Mesenchymal stem cell (in vitro differentiated cells and primary cell): Measurements from ENCODE around the gene ACYP2.
"Not testable (repeated sequence)": the region's sequence is repeated elsewhere in the genome, so short reads cannot be mapped to it uniquely, and the experiment has no call there.

Experiments
- DNase-seq: peaks from one replicate; pipeline ENCODE4 v3.0.0-alpha.2; 2013
- H2AFZ ChIP-seq: one replicate; pipeline ENCODE4 v1.6.1; 2013; ENCODE audit warnings: low read depth, mild to moderate bottlenecking, control low read depth, inconsistent platforms, low read length, moderate library complexity
- H2AK5ac ChIP-seq: 2 replicates; pipeline ENCODE4 v1.6.1; 2013; ENCODE audit warnings: low read length, moderate library complexity, mild to moderate bottlenecking, inconsistent platforms; ENCODE audit not compliant: severe bottlenecking
- H2BK120ac ChIP-seq: one replicate; pipeline ENCODE4 v1.6.1; 2013; ENCODE audit warnings: low read depth, mild to moderate bottlenecking, inconsistent platforms, low read length, moderate library complexity
- H2BK12ac ChIP-seq, 2 experiments: one replicate each; pipeline ENCODE4 v1.6.1; 2013; ENCODE audit warnings: inconsistent platforms in 2 of 2, low read length in 2 of 2, mild to moderate bottlenecking in 2 of 2, moderate library complexity in 2 of 2, control low read depth in 1 of 2
- H2BK15ac ChIP-seq: one replicate; pipeline ENCODE4 v1.6.1; 2013; ENCODE audit warnings: mild to moderate bottlenecking, low read depth, inconsistent platforms; ENCODE audit not compliant: poor library complexity, severe bottlenecking
- H2BK5ac ChIP-seq: 2 replicates; pipeline ENCODE4 v1.6.1; 2013; ENCODE audit warnings: low read depth, mild to moderate bottlenecking, low read length, control low read depth, inconsistent platforms; ENCODE audit not compliant: poor library complexity, severe bottlenecking
- H3K14ac ChIP-seq, 2 experiments: one replicate each; pipeline ENCODE4 v1.6.1; 2013; ENCODE audit warnings: inconsistent platforms in 2 of 2, low read length in 2 of 2, control low read depth in 1 of 2, mild to moderate bottlenecking in 1 of 2, moderate library complexity in 1 of 2
- H3K18ac ChIP-seq, 2 experiments: one replicate each; pipeline ENCODE4 v1.6.1; 2013; ENCODE audit warnings: inconsistent platforms in 2 of 2, low read length in 2 of 2, control low read depth in 1 of 2, low read depth in 1 of 2, mild to moderate bottlenecking in 1 of 2
- H3K23ac ChIP-seq, 2 experiments: one replicate each; pipeline ENCODE4 v1.6.1; 2013; ENCODE audit warnings: inconsistent platforms in 2 of 2, low read length in 2 of 2, mild to moderate bottlenecking in 2 of 2, moderate library complexity in 2 of 2, control low read depth in 1 of 2
- H3K27ac ChIP-seq: 2 replicates; pipeline ENCODE4 v1.5.1; 2013; ENCODE audit warnings: mild to moderate bottlenecking, moderate library complexity, low read length, control low read depth, inconsistent platforms; ENCODE audit not compliant: poor library complexity, severe bottlenecking
- H3K27me3 ChIP-seq, 2 experiments: 2 replicates each; pipeline versions ENCODE4 v1.6.1 to v1.7.0; 2013; ENCODE audit warnings: low read length in 2 of 2, mild to moderate bottlenecking in 2 of 2, moderate library complexity in 2 of 2, control low read depth in 1 of 2, inconsistent platforms in 1 of 2; ENCODE audit not compliant: control insufficient read depth in 1 of 2, insufficient read depth in 1 of 2
- H3K36me3 ChIP-seq, 2 experiments: 2 replicates each; pipeline versions ENCODE4 v1.6.1 to v1.7.0; 2013; ENCODE audit warnings: low read length in 2 of 2, control low read depth in 1 of 2, inconsistent platforms in 1 of 2, low read depth in 1 of 2, mild to moderate bottlenecking in 1 of 2; ENCODE audit not compliant: insufficient read depth in 2 of 2, control insufficient read depth in 1 of 2
- H3K4ac ChIP-seq, 2 experiments: one replicate each; pipeline ENCODE4 v1.6.1; 2013; ENCODE audit warnings: inconsistent platforms in 2 of 2, low read length in 2 of 2, mild to moderate bottlenecking in 2 of 2, moderate library complexity in 2 of 2, control low read depth in 1 of 2, low read depth in 1 of 2
- H3K4me1 ChIP-seq: 2 replicates; pipeline ENCODE4 v1.6.1; 2013; ENCODE audit warnings: low read depth, low read length, control low read depth; ENCODE audit not compliant: control insufficient read depth, insufficient read depth
- H3K4me2 ChIP-seq: 2 replicates; pipeline ENCODE4 v1.6.1; 2013; ENCODE audit warnings: low read length, mild to moderate bottlenecking, inconsistent platforms; ENCODE audit not compliant: poor library complexity, severe bottlenecking
- H3K4me3 ChIP-seq, 2 experiments: 2 replicates each; pipeline versions ENCODE4 v1.5.1 to v1.7.0; 2013; ENCODE audit warnings: low read length in 2 of 2, mild to moderate bottlenecking in 2 of 2, control low read depth in 1 of 2, low read depth in 1 of 2; ENCODE audit not compliant: insufficient read depth in 1 of 2
- H3K79me1 ChIP-seq: replicated peaks from 2 replicates; pipeline ENCODE4 v1.6.1; 2013; ENCODE audit warnings: mild to moderate bottlenecking, control low read depth, low read length, inconsistent platforms; ENCODE audit not compliant: poor library complexity, severe bottlenecking
- H3K9ac ChIP-seq: 2 replicates; pipeline ENCODE4 v1.7.0; 2013; ENCODE audit warnings: mild to moderate bottlenecking, low read length, moderate library complexity
- H3K9me3 ChIP-seq: 2 replicates; pipeline ENCODE4 v1.7.0; 2013; ENCODE audit warnings: mild to moderate bottlenecking, low read length; ENCODE audit not compliant: control insufficient read depth
- H4K8ac ChIP-seq: one replicate; pipeline ENCODE4 v1.6.1; 2013; ENCODE audit warnings: inconsistent platforms, mild to moderate bottlenecking, low read length, moderate library complexity
- H4K91ac ChIP-seq: one replicate; pipeline ENCODE4 v1.6.1; 2013; ENCODE audit warnings: mild to moderate bottlenecking, low read length, inconsistent platforms
- WGBS: methylation state at CpG from one replicate; pipeline ENCODE4 v1.1.7; 2013; ENCODE audit warnings: mixed read lengths; 5-methylcytosine and 5-hydroxymethylcytosine counted together

Gene ACYP2

DNA sequence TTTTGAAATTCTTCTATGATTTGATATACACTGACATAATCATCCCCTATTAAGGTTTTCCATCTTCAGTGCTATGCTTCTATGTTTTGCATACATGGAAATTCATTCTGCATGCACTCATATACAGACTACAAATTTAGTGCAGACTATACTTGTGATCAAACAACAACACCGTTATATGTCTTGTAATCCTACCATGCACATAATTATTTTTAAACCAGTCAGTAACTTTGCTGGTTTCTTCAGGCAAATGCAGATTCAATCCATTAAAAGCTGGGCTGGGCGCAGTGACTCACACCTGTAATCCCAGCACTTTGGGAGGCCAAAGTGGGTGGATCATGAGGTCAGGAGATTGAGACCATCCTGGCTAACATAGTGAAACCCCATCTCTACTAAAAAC, 11.8 kb downstream of the ACYP2 start:
- not testable (repeated sequence) for H4K8ac ChIP-seq, H2BK15ac ChIP-seq, H3K4me2 ChIP-seq, H3K4ac ChIP-seq, H3K18ac ChIP-seq, H2AK5ac ChIP-seq, H2AFZ ChIP-seq, H2BK12ac ChIP-seq, H3K14ac ChIP-seq, H4K91ac ChIP-seq, H3K23ac ChIP-seq, H3K9me3 ChIP-seq, H2BK5ac ChIP-seq, H3K27ac ChIP-seq, H3K79me1 ChIP-seq, H3K4me1 ChIP-seq, H3K9ac ChIP-seq, H3K27me3 ChIP-seq, DNase-seq, H3K36me3 ChIP-seq, H2BK120ac ChIP-seq, H3K4me3 ChIP-seq
- 86% methylated on average over 2 of the region's 2 CpGs for WGBS

DNA sequence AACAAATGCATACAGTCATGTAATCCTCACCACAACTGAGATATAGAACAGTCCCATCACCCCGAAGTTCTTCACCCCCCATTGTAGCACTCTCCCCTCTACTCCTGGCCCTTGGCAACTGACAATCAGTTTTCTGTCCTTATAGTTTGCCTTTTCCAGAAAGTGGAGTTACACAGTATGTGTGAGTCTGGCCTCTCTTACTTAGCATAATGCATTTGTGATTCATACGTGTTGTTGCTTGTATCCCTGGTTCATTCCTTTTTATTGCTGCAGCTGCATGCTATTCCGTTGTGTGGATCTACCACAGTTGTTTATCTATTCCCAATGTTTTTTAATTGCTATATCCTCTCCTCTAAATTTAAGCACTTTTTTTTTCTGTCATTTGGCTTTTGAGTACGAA, 17.6 kb downstream of the ACYP2 start:
- no peak overlapping the region for H4K8ac ChIP-seq
- no peak overlapping the region for H2AFZ ChIP-seq
- no peak overlapping the region for H3K23ac ChIP-seq
- no peak overlapping the region for H3K4me3 ChIP-seq
- H3K4me2 ChIP-seq: no peak overlapping the region
- H2BK15ac ChIP-seq: no peak overlapping the region
- no peak overlapping the region for H3K18ac ChIP-seq
- H3K27ac ChIP-seq: no peak overlapping the region
- no peak overlapping the region for H4K91ac ChIP-seq
- no peak overlapping the region for H3K9ac ChIP-seq
- DNase-seq: no peak
- H2BK12ac ChIP-seq: no peak overlapping the region
- no peak overlapping the region for H3K4ac ChIP-seq
- H2BK120ac ChIP-seq: no peak overlapping the region
- no peaks in the 10 kb centered on the region for H3K36me3 ChIP-seq
- H2BK5ac ChIP-seq: no peak overlapping the region
- no peak overlapping the region for H3K14ac ChIP-seq
- WGBS: 97% methylated on average over 3 of the region's 4 CpGs
- H3K27me3 ChIP-seq: no peaks in the 10 kb centered on the region
- H3K4me1 ChIP-seq: no peaks in the 10 kb centered on the region
- H3K9me3 ChIP-seq: no peaks in the 10 kb centered on the region
- H3K79me1 ChIP-seq: no peaks in the 10 kb centered on the region
- no peak overlapping the region for H2AK5ac ChIP-seq

DNA sequence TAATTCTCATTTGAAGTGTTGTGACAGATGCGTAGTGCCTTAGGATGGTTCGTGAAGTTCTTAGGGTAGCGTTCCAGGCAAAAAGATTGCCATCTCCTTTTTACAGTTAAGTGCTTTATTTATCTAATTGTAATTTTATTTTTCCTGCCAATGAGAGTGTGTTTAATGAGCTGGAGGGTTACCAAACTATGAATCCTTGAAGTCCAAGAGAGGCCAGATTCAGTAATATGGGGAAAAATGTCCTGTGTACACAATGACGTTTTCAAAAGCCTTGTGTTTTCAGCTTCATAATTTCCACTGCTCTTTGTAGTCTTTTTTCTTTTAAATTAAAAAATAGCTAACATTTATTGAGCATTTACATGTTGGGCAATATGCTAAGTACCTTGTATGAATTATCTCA, 23.8 kb downstream of the ACYP2 start:
- Histone ChIP-seq H3K4me3 (no peak overlapping the region), H3K9me3 (no peaks in the 10 kb centered on the region), H3K4ac (no peak overlapping the region), H2BK12ac (no peak overlapping the region), H3K23ac (no peak overlapping the region), H3K9ac (no peak overlapping the region), H3K14ac (no peak overlapping the region), H3K18ac (no peak overlapping the region), H3K4me2 (no peak overlapping the region), H2BK120ac (no peak overlapping the region), H4K91ac (no peak overlapping the region), H2BK15ac (no peak overlapping the region), H2AK5ac (no peak overlapping the region), H4K8ac (no peak overlapping the region), H2BK5ac (no peak overlapping the region), H3K27me3 (no peaks in the 10 kb centered on the region), H2AFZ (no peak overlapping the region), H3K36me3 (peaks cover 0 to 6% of the 10 kb centered on the region in 2 experiments), H3K27ac (no peak overlapping the region), H3K4me1 (no peaks in the 10 kb centered on the region), H3K79me1 (no peaks in the 10 kb centered on the region)
- DNase-seq: no peak
- no CpG with 5 or more reads among the region's 4 CpGs for WGBS

DNA sequence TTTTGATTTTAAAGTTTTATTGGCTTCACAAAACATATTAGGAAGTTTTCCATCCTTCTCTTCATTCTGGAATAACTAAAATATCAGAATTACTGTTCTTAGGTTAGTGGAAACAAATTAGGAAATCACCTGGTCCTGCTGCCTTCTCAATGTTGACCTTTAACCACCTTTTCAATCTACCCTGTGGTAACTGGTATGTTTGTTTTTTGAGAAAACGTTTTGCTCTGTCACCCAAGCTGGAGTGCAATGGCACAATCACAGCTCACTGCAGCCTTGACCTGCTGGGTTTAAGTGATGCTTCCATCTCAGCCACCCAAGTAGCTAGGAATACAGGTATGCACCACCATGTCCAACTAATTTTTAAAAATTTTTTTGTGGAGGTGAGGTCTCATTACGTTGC, 28.4 kb downstream of the ACYP2 start:
- H2BK15ac ChIP-seq: no peak overlapping the region
- no peak overlapping the region for H3K18ac ChIP-seq
- peaks cover 0 to 4% of the 10 kb centered on the region in 2 experiments for H3K36me3 ChIP-seq
- H2BK12ac ChIP-seq: no peak overlapping the region
- 79% methylated on average over 1 of the region's 2 CpGs for WGBS
- no peak overlapping the region for H3K4me3 ChIP-seq
- H2BK5ac ChIP-seq: no peak overlapping the region
- no peak overlapping the region for H3K23ac ChIP-seq
- no peak overlapping the region for H2BK120ac ChIP-seq
- H3K4ac ChIP-seq: no peak overlapping the region
- no peak overlapping the region for H3K9ac ChIP-seq
- no peak overlapping the region for H4K91ac ChIP-seq
- H3K14ac ChIP-seq: no peak overlapping the region
- H3K9me3 ChIP-seq: no peaks in the 10 kb centered on the region
- H3K27me3 ChIP-seq: no peaks in the 10 kb centered on the region
- no peak overlapping the region for H2AK5ac ChIP-seq
- no peak overlapping the region for H4K8ac ChIP-seq
- no peaks in the 10 kb centered on the region for H3K4me1 ChIP-seq
- H3K27ac ChIP-seq: no peak overlapping the region
- DNase-seq: no peak
- no peaks in the 10 kb centered on the region for H3K79me1 ChIP-seq
- H2AFZ ChIP-seq: no peak overlapping the region
- no peak overlapping the region for H3K4me2 ChIP-seq
